Mucosa of descending colon (tissue), 3 donors: ENCODE results near the gene NOTCH3. TPM values are rescaled to one million over a fixed set of nuclear protein-coding genes. Genes with fewer than 3 reads are reported as not detected.

ENCODE experiments used
- ATAC-seq: fragments of 200-7000 bp; cut with Tn5 transposase; one replicate; pipeline ENCODE4 v1.9.1; 2020; ENCODE audit warnings: mild to moderate bottlenecking, moderate library complexity
- DNase-seq, 3 donors: peaks; one replicate each; pipeline ENCODE4 v3.0.0-alpha.2; 2020
- H3K36me3 ChIP-seq: fragments of 200-600 bp; one replicate; pipeline ENCODE4 v1.8.0; 2021; ENCODE audit warnings: low read depth, mild to moderate bottlenecking
- H3K4me1 ChIP-seq: fragments of 200-600 bp; one replicate; pipeline ENCODE4 v1.8.0; 2021; ENCODE audit warnings: low read depth, mild to moderate bottlenecking
- H3K4me3 ChIP-seq: fragments of 200-600 bp; one replicate; pipeline ENCODE4 v1.8.0; 2021; ENCODE audit warnings: mild to moderate bottlenecking
- H3K9me3 ChIP-seq: fragments of 200-600 bp; one replicate; pipeline ENCODE4 v1.8.0; 2021; ENCODE audit warnings: mild to moderate bottlenecking
- CTCF ChIP-seq: fragments of 200-600 bp; IDR thresholded peaks from one replicate; pipeline ENCODE4 v1.8.0; 2022; ENCODE audit warnings: antibody characterized with exemption, mild to moderate bottlenecking
- intact Hi-C, 2 donors: fragments of 100-400 bp; cut with DNase I in 1 of 2; cut with micrococcal nuclease in 1 of 2; formaldehyde crosslinking; loops; one replicate each; pipeline versions ENCODE4 v1.11.0 to v1.11.1; 2022; cut with DNase I, micrococcal nuclease
- microRNA-seq: library from miRNA; unstranded; fragments of <30 nt; microRNA quantifications from one replicate; pipeline ENCODE4, GENCODE V29; 2019
- total RNA-seq, 3 donors: library from RNA; stranded (reverse); fragmentation: NEBNext Ultra II Directional in 2 of 3; extraction: Animal tissue kit (Norgen Biotek cat#: 25700) in 2 of 3; gene quantifications; one replicate each; pipeline versions ENCODE4 v1.2.1 to v1.2.4, GENCODE V29; 2021 to 2023
- donor health status: DM: no; HTN: no; CAD: no; lungs with moderate emphysema.
- donor health status: DM: no; HTN: no; CAD: no.
- donor health status: DM: no; HTN: yes; CAD: no.

The NOTCH3 gene
- total RNA-seq, 3 donors from 2014 or later, result 3.8 to 13.3 (median 13.0) TPM

- intact Hi-C loops, result no loop called here
- no peak for DNase-seq
- Histone ChIP-seq H3K9me3 (no peaks in the 10 kb centered on the region), H3K4me3 (no peak overlapping the region), H3K4me1 (no peaks in the 10 kb centered on the region), H3K36me3 (no peaks in the 10 kb centered on the region)
- no peak for ATAC-seq
- no peak for TF ChIP-seq CTCF
Measured at GRCh38 chr19:15110418-15110815, 90.4 kb downstream of the NOTCH3 start.

GRCh38 chr19:15109768-15110417, 90.9 kb downstream of the NOTCH3 start:
- DNase-seq (no peak), ATAC-seq (no peak)
- no peaks in the 10 kb centered on the region for H3K9me3 ChIP-seq
- no peak for TF ChIP-seq CTCF
- intact Hi-C loops, result no loop called here
- no peaks in the 10 kb centered on the region for H3K36me3 ChIP-seq
- H3K4me1 ChIP-seq, result no peaks in the 10 kb centered on the region
- H3K4me3 ChIP-seq, result no peak overlapping the region

Small RNAs within 50 kb of the gene (microRNA-seq; reads per million reads assigned to microRNA genes)
- gene MIR6795, result not detected

Other genes starting within 250 kb of the NOTCH3 start
- not detected for gene SLC1A6, start 221.1 kb downstream of the NOTCH3 start, total RNA-seq
- gene CASP14, start 151.5 kb downstream of the NOTCH3 start, total RNA-seq, result not detected
- not detected for gene OR1I1, start 118.8 kb downstream of the NOTCH3 start, total RNA-seq
- gene SYDE1, start 93.6 kb downstream of the NOTCH3 start, total RNA-seq, result 10 to 100 TPM in 1 of 3 donors, 1 to 10 TPM in 2; 3.8 to 32.5 (median 4.1) TPM
- gene EPHX3, start 31.5 kb upstream of the NOTCH3 start, total RNA-seq, result under 1 TPM in 1 of 3 donors, not detected in 2; 0.58 TPM
- gene BRD4, start 131.5 kb upstream of the NOTCH3 start, total RNA-seq, result 100 to 1,000 TPM in 1 of 3 donors, 10 to 100 TPM in 2; 78.3 to 104 (median 82.6) TPM
- gene AKAP8, start 178.8 kb upstream of the NOTCH3 start, total RNA-seq, result 10 to 100 TPM; 37.8 to 50.0 (median 41.3) TPM
- 100 to 1,000 TPM in 1 of 3 donors, 10 to 100 TPM in 2; 74.4 to 111 (median 96.0) TPM for gene AKAP8L, start 218.0 kb upstream of the NOTCH3 start, total RNA-seq
- gene WIZ, start 249.0 kb upstream of the NOTCH3 start, total RNA-seq, result 10 to 100 TPM; 26.7 to 39.9 (median 28.1) TPM